GM19463 (cell line): ENCODE results near the gene MBP.

Source experiments
- ATAC-seq: cut with Tn5 transposase; IDR thresholded peaks from one replicate; pipeline ENCODE4 v1.9.1; 2021; ENCODE audit warnings: mild to moderate bottlenecking, moderate library complexity; ENCODE audit not compliant: unreplicated experiment

Gene MBP

GRCh38 chr18:77116201-77117080, 16.1 kb downstream of the MBP start:
- ATAC-seq: no peak

- ATAC-seq: no peak
Measured at GRCh38 chr18:77115192-77115953, 17.2 kb downstream of the MBP start.

GRCh38 chr18:77114415-77115191, 18.0 kb downstream of the MBP start:
- ATAC-seq: peak; percentile 94

- ATAC-seq: no peak
Measured at GRCh38 chr18:77114152-77114414, 18.5 kb downstream of the MBP start.

- ATAC-seq: no peak
Measured at GRCh38 chr18:77113361-77114151, 19.0 kb downstream of the MBP start.

- no peak for ATAC-seq
Measured at GRCh38 chr18:77112747-77113092, 19.9 kb downstream of the MBP start.

GRCh38 chr18:77111951-77112746, 20.4 kb downstream of the MBP start:
- ATAC-seq: no peak

- no peak for ATAC-seq
Measured at GRCh38 chr18:77111449-77111848, 21.1 kb downstream of the MBP start.

GRCh38 chr18:77110936-77111335, 21.6 kb downstream of the MBP start:
- ATAC-seq: no peak

GRCh38 chr18:77110400-77110799, 22.2 kb downstream of the MBP start:
- no peak for ATAC-seq

- no peak for ATAC-seq
Measured at GRCh38 chr18:77109648-77110019, 22.9 kb downstream of the MBP start.

- no peak for ATAC-seq
Measured at GRCh38 chr18:77108821-77109647, 23.5 kb downstream of the MBP start.

- ATAC-seq: peak; percentile 58
Measured at GRCh38 chr18:77108001-77108692, 24.4 kb downstream of the MBP start.

- ATAC-seq: no peak
Measured at GRCh38 chr18:77107292-77107691, 25.3 kb downstream of the MBP start.

- ATAC-seq: no peak
Measured at GRCh38 chr18:77106331-77106730, 26.3 kb downstream of the MBP start.

GRCh38 chr18:77105680-77106079, 26.9 kb downstream of the MBP start:
- no peak for ATAC-seq

GRCh38 chr18:77105028-77105427, 27.6 kb downstream of the MBP start:
- ATAC-seq: no peak

GRCh38 chr18:77103991-77104531, 28.5 kb downstream of the MBP start:
- ATAC-seq: no peak
